OCI-LY3 (cell line): Measurements from ENCODE around the gene FNBP1L.

Experiments
- H2AFZ ChIP-seq: fragments of 200-600, 300-600 bp; shearing (Covaris generic); 2 replicates; pipeline ENCODE4 v1.6.0; 2014; ENCODE audit warnings: antibody characterized with exemption, low read depth, low read length
- H3K27ac ChIP-seq: fragments of 200-600, 300-600 bp; sonication (generic); 2 replicates; pipeline ENCODE4 v1.5.1; 2014; ENCODE audit warnings: mild to moderate bottlenecking, low read length, moderate library complexity, mixed read lengths
- H3K27me3 ChIP-seq: fragments of 200-600, 300-600 bp; sonication (generic); 2 replicates; pipeline ENCODE4 v1.6.1; 2014; ENCODE audit warnings: low read depth, low read length, mixed read lengths
- H3K36me3 ChIP-seq: fragments of 200-600, 300-600 bp; sonication (generic); replicated peaks from 2 replicates; pipeline ENCODE3; 2014; ENCODE audit warnings: low read depth, low read length, mixed read lengths
- H3K4me1 ChIP-seq: fragments of 300-600, 200-600 bp; sonication (generic); 2 replicates; pipeline ENCODE4 v1.6.1; 2014; ENCODE audit warnings: low read length, mixed read lengths
- H3K4me2 ChIP-seq: fragments of 200-600, 300-600 bp; sonication (generic); 2 replicates; pipeline ENCODE4 v1.6.1; 2014; ENCODE audit warnings: low read length, mixed read lengths
- H3K4me3 ChIP-seq: fragments of 300-600, 200-600 bp; sonication (generic); 2 replicates; pipeline ENCODE4 v1.5.1; 2014; ENCODE audit warnings: antibody characterized with exemption, mild to moderate bottlenecking, low read length, moderate library complexity
- H3K79me2 ChIP-seq: fragments of 300-600, 200-600 bp; shearing (Covaris generic); 2 replicates; pipeline ENCODE4 v1.6.1; 2014; ENCODE audit warnings: mild to moderate bottlenecking, low read length, mixed read lengths
- H3K9ac ChIP-seq: fragments of 300-600, 200-600 bp; shearing (Covaris generic); 2 replicates; pipeline ENCODE4 v1.6.0; 2014; ENCODE audit warnings: mild to moderate bottlenecking, low read length, moderate library complexity
- H3K9me3 ChIP-seq: fragments of 200-600, 300-600 bp; shearing (Covaris generic); 2 replicates; pipeline ENCODE4 v1.6.1; 2014; ENCODE audit warnings: low read length, mixed read lengths; ENCODE audit not compliant: insufficient read depth
- H4K20me1 ChIP-seq: fragments of 200-600, 300-600 bp; sonication (generic); 2 replicates; pipeline ENCODE4 v1.6.1; 2016; ENCODE audit warnings: low read length, mixed read lengths; ENCODE audit not compliant: insufficient read depth
- CTCF ChIP-seq: fragments of 200-600, 300-600 bp; sonication (generic); IDR thresholded peaks from 2 replicates; pipeline ENCODE4 v1.5.1; 2014; ENCODE audit warnings: antibody characterized with exemption, low read length, low read depth
- EZH2phosphoT487 ChIP-seq: fragments of 200-600 bp; shearing (Covaris generic); IDR thresholded peaks from 2 replicates; pipeline ENCODE4 v1.6.1; 2018; ENCODE audit warnings: antibody characterized with exemption, mixed run types, low read depth

FNBP1L gene

DNA sequence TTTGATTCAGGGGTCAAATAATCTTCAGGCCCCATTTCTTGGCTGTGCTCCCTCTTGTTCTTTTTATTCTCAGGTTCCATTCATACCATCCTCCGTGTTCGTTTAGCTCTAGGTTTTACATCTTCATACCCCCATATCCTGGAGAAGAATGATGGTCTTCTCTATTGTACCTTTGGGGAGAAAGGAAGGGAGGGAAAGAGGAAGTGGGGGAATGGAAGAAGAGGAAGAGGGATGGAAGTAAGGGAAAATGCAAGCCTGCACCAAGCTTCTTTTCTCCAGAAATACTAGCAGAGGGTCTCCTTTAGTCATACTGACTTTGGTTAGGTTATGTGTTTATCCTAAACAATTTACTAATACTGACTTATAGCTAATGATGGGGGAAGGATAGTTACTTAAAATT, 52.4 kb downstream of the FNBP1L start:
- Histone ChIP-seq H2AFZ (no peak overlapping the region), H3K27ac (no peak overlapping the region), H4K20me1 (no peaks in the 10 kb centered on the region), H3K36me3 (peaks cover 6% of the 10 kb centered on the region), H3K4me1 (peaks cover 7% of the 10 kb centered on the region), H3K9ac (no peak overlapping the region), H3K4me3 (no peak overlapping the region), H3K27me3 (no peaks in the 10 kb centered on the region), H3K79me2 (no peaks in the 10 kb centered on the region), H3K9me3 (no peaks in the 10 kb centered on the region), H3K4me2 (no peak overlapping the region)
- TF ChIP-seq EZH2phosphoT487 (no peak), CTCF (no peak)

DNA sequence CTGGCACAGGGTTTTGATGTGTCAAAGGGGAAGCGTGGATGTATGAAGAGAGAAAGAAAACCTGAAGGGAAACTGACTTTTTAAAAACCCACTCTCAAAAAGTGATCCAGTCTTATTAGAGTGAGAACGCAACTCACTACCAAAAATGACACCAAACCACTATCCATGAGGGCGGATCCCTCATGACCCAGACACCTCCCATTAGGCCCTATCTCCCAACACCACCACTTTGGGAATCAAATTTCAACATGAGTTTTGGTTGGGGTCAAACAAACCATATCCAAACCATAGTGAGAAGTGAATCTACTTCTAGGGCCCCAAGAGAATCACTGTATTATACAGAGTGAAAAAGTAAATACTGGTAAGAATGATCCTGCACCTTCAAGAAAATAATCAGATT, 53.5 kb downstream of the FNBP1L start:
- H3K9me3 ChIP-seq, result no peaks in the 10 kb centered on the region
- no peak overlapping the region for H3K4me2 ChIP-seq
- H3K27me3 ChIP-seq, result no peaks in the 10 kb centered on the region
- H3K9ac ChIP-seq, result no peak overlapping the region
- H3K4me3 ChIP-seq, result no peak overlapping the region
- peaks cover 2% of the 10 kb centered on the region for H3K36me3 ChIP-seq
- no peaks in the 10 kb centered on the region for H4K20me1 ChIP-seq
- no peak overlapping the region for H2AFZ ChIP-seq
- peaks cover 7% of the 10 kb centered on the region for H3K4me1 ChIP-seq
- no peak overlapping the region for H3K27ac ChIP-seq
- TF ChIP-seq EZH2phosphoT487, result no peak
- no peak for TF ChIP-seq CTCF
- no peaks in the 10 kb centered on the region for H3K79me2 ChIP-seq

GRCh38 chr1:93501829-93502369, 54.0 kb downstream of the FNBP1L start:
- no peak overlapping the region for H2AFZ ChIP-seq
- peaks cover 7% of the 10 kb centered on the region for H3K4me1 ChIP-seq
- H3K4me2 ChIP-seq, result no peak overlapping the region
- H4K20me1 ChIP-seq, result no peaks in the 10 kb centered on the region
- H3K4me3 ChIP-seq, result no peak overlapping the region
- H3K27me3 ChIP-seq, result no peaks in the 10 kb centered on the region
- H3K9ac ChIP-seq, result no peak overlapping the region
- peaks cover 2% of the 10 kb centered on the region for H3K36me3 ChIP-seq
- TF ChIP-seq CTCF (no peak), EZH2phosphoT487 (no peak)
- H3K79me2 ChIP-seq, result no peaks in the 10 kb centered on the region
- H3K9me3 ChIP-seq, result no peaks in the 10 kb centered on the region
- H3K27ac ChIP-seq, result no peak overlapping the region

GRCh38 chr1:93502571-93502970, 54.7 kb downstream of the FNBP1L start:
- H3K79me2 ChIP-seq, result no peaks in the 10 kb centered on the region
- H3K4me2 ChIP-seq, result no peak overlapping the region
- no peaks in the 10 kb centered on the region for H3K9me3 ChIP-seq
- H4K20me1 ChIP-seq, result no peaks in the 10 kb centered on the region
- H3K4me3 ChIP-seq, result no peak overlapping the region
- H3K27ac ChIP-seq, result no peak overlapping the region
- H3K4me1 ChIP-seq, result peaks cover 7% of the 10 kb centered on the region
- H2AFZ ChIP-seq, result no peak overlapping the region
- H3K9ac ChIP-seq, result no peak overlapping the region
- H3K27me3 ChIP-seq, result no peaks in the 10 kb centered on the region
- no peak for TF ChIP-seq CTCF
- no peak for TF ChIP-seq EZH2phosphoT487
- peaks cover 2% of the 10 kb centered on the region for H3K36me3 ChIP-seq
